ENCODE measurements around the gene ARFGEF3. TPM values are rescaled to one million over a fixed set of nuclear protein-coding genes. Genes with fewer than 3 reads are reported as not detected.

ARFGEF3 gene
- total RNA-seq, 4 donors from 2014 or later, result 2.8 to 11.8 (median 7.8) TPM

- no peak for TF ChIP-seq POLR2A (IDR thresholded peaks at IDR 0.05)
- TF ChIP-seq, protein P1, sequence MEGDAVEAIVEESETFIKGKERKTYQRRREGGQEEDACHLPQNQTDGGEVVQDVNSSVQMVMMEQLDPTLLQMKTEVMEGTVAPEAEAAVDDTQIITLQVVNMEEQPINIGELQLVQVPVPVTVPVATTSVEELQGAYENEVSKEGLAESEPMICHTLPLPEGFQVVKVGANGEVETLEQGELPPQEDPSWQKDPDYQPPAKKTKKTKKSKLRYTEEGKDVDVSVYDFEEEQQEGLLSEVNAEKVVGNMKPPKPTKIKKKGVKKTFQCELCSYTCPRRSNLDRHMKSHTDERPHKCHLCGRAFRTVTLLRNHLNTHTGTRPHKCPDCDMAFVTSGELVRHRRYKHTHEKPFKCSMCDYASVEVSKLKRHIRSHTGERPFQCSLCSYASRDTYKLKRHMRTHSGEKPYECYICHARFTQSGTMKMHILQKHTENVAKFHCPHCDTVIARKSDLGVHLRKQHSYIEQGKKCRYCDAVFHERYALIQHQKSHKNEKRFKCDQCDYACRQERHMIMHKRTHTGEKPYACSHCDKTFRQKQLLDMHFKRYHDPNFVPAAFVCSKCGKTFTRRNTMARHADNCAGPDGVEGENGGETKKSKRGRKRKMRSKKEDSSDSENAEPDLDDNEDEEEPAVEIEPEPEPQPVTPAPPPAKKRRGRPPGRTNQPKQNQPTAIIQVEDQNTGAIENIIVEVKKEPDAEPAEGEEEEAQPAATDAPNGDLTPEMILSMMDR (IDR thresholded peaks at IDR 0.05), result no peak
- no peak overlapping the region for H3K4me3 ChIP-seq (ENCODE audit: low read depth, poor library complexity, severe bottlenecking)
- intact Hi-C loops (cut with DNase I; ENCODE audit: low total_unique reads), result no loop called here
- 83 to 84% methylated on average over 4 of the region's 4 CpGs for WGBS, 2 donors
- DNase-seq (ENCODE audit: low spot score in 2 of 2), result no peak
Observed at GRCh38 chr6:138201836-138202235, 40.1 kb downstream of the ARFGEF3 start.

DNA sequence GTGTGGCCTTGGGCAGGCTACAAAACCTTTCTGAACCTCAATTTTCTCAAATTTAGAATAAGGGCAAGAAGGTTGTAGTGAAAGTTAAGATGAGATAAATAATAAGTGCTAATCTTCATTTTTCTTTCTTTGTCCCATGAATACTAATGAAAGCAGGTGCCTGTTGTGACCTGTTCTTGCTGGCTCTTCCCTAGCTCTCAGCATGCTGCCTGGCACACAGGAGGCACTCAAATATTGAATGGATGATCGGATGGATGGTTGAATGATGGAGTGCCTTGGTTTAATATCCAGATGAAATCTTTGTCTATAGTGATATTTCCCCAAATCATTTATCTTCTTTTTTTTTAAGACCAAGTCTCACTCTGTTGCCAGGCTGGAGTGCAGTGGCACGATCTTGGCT lies 41.6 kb downstream of the ARFGEF3 start:
- WGBS, 2 donors, result 63 to 74% methylated on average over 2 of the region's 2 CpGs
- intact Hi-C loops (cut with DNase I; ENCODE audit: low total_unique reads), result no loop called here
- H3K4me3 ChIP-seq (ENCODE audit: low read depth, poor library complexity, severe bottlenecking), result no peak overlapping the region
- TF ChIP-seq POLR2A (IDR thresholded peaks at IDR 0.05), result no peak
- TF ChIP-seq, protein P1 (IDR thresholded peaks at IDR 0.05), result no peak
- no peak for DNase-seq (ENCODE audit: low spot score in 2 of 2)

- no peak overlapping the region for H3K4me3 ChIP-seq (ENCODE audit: low read depth, poor library complexity, severe bottlenecking)
- intact Hi-C loops (cut with DNase I; ENCODE audit: low total_unique reads), result no loop called here
- no peak for TF ChIP-seq POLR2A (IDR thresholded peaks at IDR 0.05)
- TF ChIP-seq, protein P1 (IDR thresholded peaks at IDR 0.05), result no peak
- no peak for DNase-seq (ENCODE audit: low spot score in 2 of 2)
Observed at GRCh38 chr6:138204303-138204702, 42.6 kb downstream of the ARFGEF3 start.

DNA sequence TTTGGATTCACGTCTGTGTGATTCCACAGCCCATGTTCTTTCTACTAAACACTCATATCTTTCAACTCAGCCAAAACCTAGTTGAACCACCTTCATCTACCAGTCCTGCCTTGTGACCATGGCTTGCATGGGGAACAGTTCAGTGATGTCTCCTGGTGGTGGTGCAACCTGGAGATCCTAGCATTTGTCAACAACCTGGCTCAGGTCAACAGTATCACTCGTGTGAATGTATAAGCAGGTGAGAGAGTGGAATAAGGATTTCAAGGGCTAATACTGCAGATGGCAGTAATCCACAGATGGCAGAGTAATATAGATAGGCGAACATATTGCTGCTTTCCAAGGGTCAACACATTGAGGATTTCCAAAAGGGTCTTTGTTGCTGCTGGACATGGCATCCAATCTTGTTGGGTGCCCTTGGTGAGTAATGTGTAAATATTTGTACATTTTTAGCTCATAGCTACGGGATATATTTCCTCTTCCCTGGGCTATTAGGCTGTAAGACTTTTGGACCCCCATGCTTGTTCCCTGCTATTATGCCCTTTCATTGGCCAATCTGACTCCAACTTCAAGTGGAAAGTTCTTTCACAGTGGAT lies 43.1 kb downstream of the ARFGEF3 start:
- no peak for TF ChIP-seq POLR2A (IDR thresholded peaks at IDR 0.05)
- 88 to 89% methylated on average over 4 of the region's 4 CpGs for WGBS, 2 donors

DNA sequence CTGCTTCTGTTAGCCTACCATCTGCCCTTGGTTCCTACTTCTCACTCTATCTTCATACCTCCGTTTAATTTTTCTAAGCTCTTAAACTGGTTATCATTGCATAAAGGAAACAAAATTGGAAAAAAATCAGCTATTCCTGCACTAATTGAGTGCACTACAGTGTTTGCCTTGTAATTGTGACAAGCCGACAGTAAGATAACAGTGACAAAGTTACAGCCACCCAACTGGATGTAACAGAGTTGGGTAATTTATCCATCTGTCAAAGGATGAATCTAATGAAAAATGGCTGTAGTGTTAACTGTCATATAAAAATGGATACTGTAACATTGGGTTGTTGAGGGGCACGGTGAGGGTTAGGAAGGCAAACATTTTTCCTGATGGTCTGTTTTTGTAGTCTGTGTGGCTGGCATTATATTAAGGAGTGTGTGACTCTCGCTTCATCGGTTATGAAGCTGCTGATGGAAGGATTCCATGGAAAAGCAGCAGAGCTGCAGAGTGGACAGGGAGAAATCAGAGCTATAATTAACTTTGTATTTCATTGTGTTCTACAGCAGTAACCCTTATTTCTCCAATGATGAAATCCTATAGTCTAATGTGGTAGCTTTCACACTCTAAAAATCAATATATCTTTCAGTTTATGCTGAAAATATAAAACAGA lies 43.8 kb downstream of the ARFGEF3 start:
- intact Hi-C loops (cut with DNase I; ENCODE audit: low total_unique reads), result no loop called here
- TF ChIP-seq, protein P1 (IDR thresholded peaks at IDR 0.05), result no peak
- TF ChIP-seq POLR2A (IDR thresholded peaks at IDR 0.05), result no peak
- DNase-seq (ENCODE audit: low spot score in 2 of 2), result no peak
- H3K4me3 ChIP-seq (ENCODE audit: low read depth, poor library complexity, severe bottlenecking), result no peak overlapping the region
- 72 to 75% methylated on average over 5 of the region's 5 CpGs for WGBS, 2 donors

More for the DNA sequence above, 43.1 kb downstream of the ARFGEF3 start:
- intact Hi-C loops (cut with DNase I; ENCODE audit: low total_unique reads), result no loop called here
- H3K4me3 ChIP-seq (ENCODE audit: low read depth, poor library complexity, severe bottlenecking), result no peak overlapping the region
- no peak for DNase-seq (ENCODE audit: low spot score in 2 of 2)

DNA sequence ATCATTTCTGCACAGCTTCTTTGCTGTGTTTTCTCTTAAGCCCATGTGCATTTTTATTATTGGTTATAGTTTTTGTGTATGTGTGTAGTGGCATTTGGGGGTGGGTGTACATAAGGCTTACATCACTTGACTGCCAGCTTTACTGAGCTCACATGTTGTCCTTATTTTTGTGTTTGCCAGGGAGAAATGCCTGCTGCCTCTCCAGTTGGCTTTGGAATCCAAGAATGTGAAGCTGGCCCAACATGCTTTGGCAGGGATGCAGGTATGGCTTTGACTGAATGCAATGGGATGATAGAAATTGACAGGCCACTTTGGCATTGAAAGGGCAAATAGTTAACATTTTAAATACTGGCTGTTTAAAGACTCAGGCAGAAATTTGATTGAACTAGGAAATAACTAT lies 45.1 kb downstream of the ARFGEF3 start:
- intact Hi-C loops (cut with DNase I; ENCODE audit: low total_unique reads), result no loop called here
- TF ChIP-seq, protein P1 (IDR thresholded peaks at IDR 0.05), result no peak
- TF ChIP-seq POLR2A (IDR thresholded peaks at IDR 0.05), result no peak
- no peak overlapping the region for H3K4me3 ChIP-seq (ENCODE audit: low read depth, poor library complexity, severe bottlenecking)
- no peak for DNase-seq (ENCODE audit: low spot score in 2 of 2)
